Suprapubic skin (tissue), 4 donors: ENCODE results near the gene SHC3. TPM values are rescaled to one million over a fixed set of nuclear protein-coding genes. Genes with fewer than 3 reads are reported as not detected.
A peak's percentile ranks its signal among the peaks of the same experiment; 100 is the strongest.

Source experiments
- DNase-seq, 2 donors: peaks; one replicate each; pipeline ENCODE4 v3.0.0-alpha.2; 2019; ENCODE audit warnings: low spot score in 2 of 2
- H3K27ac ChIP-seq: fragments of 200-600 bp; sonication (generic); one replicate; pipeline ENCODE4 v1.5.1; 2019
- H3K27me3 ChIP-seq: fragments of 200-600 bp; sonication (generic); one replicate; pipeline ENCODE4 v1.5.1; 2019
- H3K36me3 ChIP-seq: fragments of 200-600 bp; sonication (generic); one replicate; pipeline ENCODE4 v1.5.1; 2019
- H3K4me1 ChIP-seq: fragments of 200-600 bp; sonication (generic); one replicate; pipeline ENCODE4 v1.5.1; 2019
- H3K4me3 ChIP-seq: fragments of 200-600 bp; sonication (generic); one replicate; pipeline ENCODE4 v1.5.1; 2019; ENCODE audit warnings: mild to moderate bottlenecking
- H3K9me3 ChIP-seq: fragments of 200-600 bp; sonication (generic); one replicate; pipeline ENCODE4 v1.5.1; 2019
- EP300 ChIP-seq: sonication (generic); formaldehyde crosslinking; IDR thresholded peaks from one replicate; pipeline ENCODE4 v1.6.1; 2017; ENCODE audit warnings: antibody characterized with exemption
- POLR2A ChIP-seq, 2 donors: fragments of 450-650 bp; IDR thresholded peaks; one replicate each; pipeline ENCODE4 v1.6.1; 2017; ENCODE audit warnings: antibody characterized with exemption in 2 of 2, mild to moderate bottlenecking in 2 of 2, moderate library complexity in 2 of 2
- POLR2AphosphoS5 ChIP-seq, 3 donors: sonication (generic); formaldehyde crosslinking; IDR thresholded peaks; one replicate each; pipeline ENCODE4 v1.6.1; 2017; ENCODE audit warnings: antibody characterized with exemption in 3 of 3
- WGBS: methylation state at CpG from one replicate; pipeline ENCODE4 v1.1.5; 2018; 5-methylcytosine and 5-hydroxymethylcytosine counted together
- total RNA-seq, 4 donors: library from RNA; depleted of rRNA; stranded (reverse); fragments of >200 nt; gene quantifications; one replicate each; pipeline ENCODE4 v1.1.0, GENCODE V29; 2016
- TF ChIP-seq, protein P1 (sequence below), 2 donors: fragments of 200-600 bp in 1 of 2; fragments of 450-650 bp in 1 of 2; sonication (generic) in 1 of 2; IDR thresholded peaks; one replicate each; pipeline ENCODE4 v1.5.1; 2016 to 2019; ENCODE audit warnings: antibody characterized with exemption in 2 of 2, mild to moderate bottlenecking in 1 of 2, moderate library complexity in 1 of 2

The SHC3 gene
- total RNA-seq, 4 donors from 2014 or later = 1.7 to 6.0 (median 3.2) TPM

DNA sequence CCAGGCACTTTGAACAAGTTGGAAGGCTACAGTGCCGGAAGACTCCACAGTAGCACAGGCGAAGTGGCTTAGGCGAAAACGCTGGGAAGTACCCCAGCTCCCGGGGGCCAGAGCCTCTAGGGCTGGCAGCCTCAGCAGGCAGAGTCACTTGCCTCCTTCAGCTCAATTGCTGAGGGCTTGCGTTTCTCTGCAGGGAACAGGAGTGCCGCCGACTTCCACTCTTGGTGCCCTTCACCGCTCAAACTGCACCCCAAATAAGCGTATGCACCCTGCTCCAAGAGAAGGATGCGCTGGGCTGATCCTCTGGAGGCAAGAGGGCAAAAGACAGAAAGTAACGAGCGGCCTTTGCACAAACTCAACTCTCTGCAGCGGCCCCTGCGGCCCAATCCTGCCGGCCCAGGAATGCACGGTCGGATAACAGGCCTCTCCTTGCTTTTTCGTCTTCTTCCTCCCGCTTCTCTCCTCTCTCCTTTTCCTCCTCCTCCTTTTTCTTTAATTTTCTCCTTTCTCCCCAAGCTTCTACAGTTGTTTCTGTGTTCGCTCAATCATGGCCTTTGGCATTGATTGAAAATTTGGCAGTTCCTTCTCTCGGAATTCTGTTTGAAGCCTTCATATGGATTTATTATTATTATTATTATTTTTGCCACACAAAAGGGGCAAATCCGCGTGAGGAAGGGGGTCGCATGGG, 188.4 kb downstream of the SHC3 start:
- peaks cover 22% of the 10 kb centered on the region for H3K27me3 ChIP-seq
- no peak overlapping the region for H3K4me3 ChIP-seq
- no peaks in the 10 kb centered on the region for H3K36me3 ChIP-seq
- peaks cover 47% of the 10 kb centered on the region for H3K4me1 ChIP-seq
- TF ChIP-seq EP300 = no peak
- no peak for DNase-seq
- H3K9me3 ChIP-seq = no peaks in the 10 kb centered on the region
- 89% methylated on average over 23 of the region's 25 CpGs for WGBS
- H3K27ac ChIP-seq = no peak overlapping the region

DNA sequence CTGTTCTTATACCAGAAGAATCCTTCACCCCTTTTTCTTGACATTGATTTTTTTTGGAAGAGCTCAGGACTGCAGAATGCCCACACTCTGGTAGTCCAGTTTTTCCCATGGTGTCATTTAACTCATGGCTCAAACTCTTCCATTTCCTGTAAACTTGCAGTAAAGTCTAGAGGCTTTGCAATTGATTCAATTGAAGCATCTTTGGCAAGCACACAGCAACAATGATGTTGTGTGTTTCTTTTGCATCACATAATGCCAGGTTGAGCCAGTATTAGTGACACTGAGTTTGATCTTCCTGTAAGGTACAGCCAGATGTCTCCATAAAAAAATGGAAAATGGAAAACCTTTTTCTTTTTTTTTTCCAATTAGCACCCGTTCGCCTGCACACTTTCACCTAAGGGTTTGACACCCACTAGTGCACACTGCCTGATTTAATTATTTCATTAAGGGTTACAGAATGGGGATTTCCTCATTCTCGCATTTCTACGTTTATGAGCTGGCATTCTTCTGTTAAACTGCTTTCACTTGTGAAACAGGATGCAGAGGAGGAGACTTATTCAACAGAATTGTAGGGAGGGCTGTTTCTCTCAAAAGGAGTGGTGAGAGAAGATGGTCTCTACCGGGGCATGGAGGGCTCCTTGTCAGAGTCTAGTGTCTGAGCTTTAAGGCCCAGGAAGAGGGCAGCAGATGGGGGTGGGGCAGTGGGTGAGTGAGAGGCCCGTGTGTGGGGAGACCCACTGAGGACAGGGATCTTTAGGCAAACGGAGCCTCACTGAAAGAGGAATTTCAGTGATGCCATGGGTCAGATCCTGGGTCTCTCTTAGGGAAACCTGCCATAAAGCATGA, 189.6 kb downstream of the SHC3 start:
- WGBS = 18% methylated on average over 7 of the region's 7 CpGs

DNA sequence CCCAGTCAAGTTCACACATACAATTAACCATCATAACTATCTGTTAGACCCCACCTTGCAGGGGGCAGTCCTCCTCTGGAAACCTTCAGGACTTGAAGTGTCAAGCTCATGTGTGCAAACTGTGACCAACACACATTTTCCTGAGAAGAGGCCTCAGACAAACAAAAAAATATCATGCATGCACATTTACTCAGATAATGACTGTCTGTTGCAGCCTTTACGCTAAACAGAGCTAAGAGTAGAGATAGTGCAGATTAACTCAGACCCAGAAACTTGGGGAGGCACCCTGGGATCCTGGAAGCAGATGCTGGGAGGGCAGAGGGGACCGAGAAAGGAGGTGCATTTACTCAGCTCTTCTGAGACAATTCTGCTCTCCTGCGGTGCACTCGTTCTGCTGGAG, 191.0 kb downstream of the SHC3 start:
- TF ChIP-seq EP300 (no peak), POLR2AphosphoS5 (IDR thresholded peaks at IDR 0.05) (no peak), POLR2A (IDR thresholded peaks at IDR 0.05) (no peak)
- TF ChIP-seq, protein P1, sequence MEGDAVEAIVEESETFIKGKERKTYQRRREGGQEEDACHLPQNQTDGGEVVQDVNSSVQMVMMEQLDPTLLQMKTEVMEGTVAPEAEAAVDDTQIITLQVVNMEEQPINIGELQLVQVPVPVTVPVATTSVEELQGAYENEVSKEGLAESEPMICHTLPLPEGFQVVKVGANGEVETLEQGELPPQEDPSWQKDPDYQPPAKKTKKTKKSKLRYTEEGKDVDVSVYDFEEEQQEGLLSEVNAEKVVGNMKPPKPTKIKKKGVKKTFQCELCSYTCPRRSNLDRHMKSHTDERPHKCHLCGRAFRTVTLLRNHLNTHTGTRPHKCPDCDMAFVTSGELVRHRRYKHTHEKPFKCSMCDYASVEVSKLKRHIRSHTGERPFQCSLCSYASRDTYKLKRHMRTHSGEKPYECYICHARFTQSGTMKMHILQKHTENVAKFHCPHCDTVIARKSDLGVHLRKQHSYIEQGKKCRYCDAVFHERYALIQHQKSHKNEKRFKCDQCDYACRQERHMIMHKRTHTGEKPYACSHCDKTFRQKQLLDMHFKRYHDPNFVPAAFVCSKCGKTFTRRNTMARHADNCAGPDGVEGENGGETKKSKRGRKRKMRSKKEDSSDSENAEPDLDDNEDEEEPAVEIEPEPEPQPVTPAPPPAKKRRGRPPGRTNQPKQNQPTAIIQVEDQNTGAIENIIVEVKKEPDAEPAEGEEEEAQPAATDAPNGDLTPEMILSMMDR (IDR thresholded peaks at IDR 0.05) = no peak
- no peak for DNase-seq
- Histone ChIP-seq H3K27me3 (peaks cover 20% of the 10 kb centered on the region), H3K27ac (no peak overlapping the region), H3K9me3 (no peaks in the 10 kb centered on the region), H3K4me1 (peaks cover 52% of the 10 kb centered on the region), H3K36me3 (no peaks in the 10 kb centered on the region), H3K4me3 (no peak overlapping the region)
- 82% methylated on average over 4 of the region's 4 CpGs for WGBS

More for the DNA sequence above, 189.6 kb downstream of the SHC3 start:
- H3K4me1 ChIP-seq = peaks cover 49% of the 10 kb centered on the region
- TF ChIP-seq POLR2A (IDR thresholded peaks at IDR 0.05) (no peak), EP300 (no peak)
- TF ChIP-seq, protein P1 (IDR thresholded peaks at IDR 0.05) = no peak
- H3K36me3 ChIP-seq = no peaks in the 10 kb centered on the region
- H3K4me3 ChIP-seq = no peak overlapping the region
- H3K9me3 ChIP-seq = no peaks in the 10 kb centered on the region
- H3K27ac ChIP-seq = peak overlapping the region; percentile 19
- DNase-seq = no peak
- peaks cover 22% of the 10 kb centered on the region for H3K27me3 ChIP-seq

DNA sequence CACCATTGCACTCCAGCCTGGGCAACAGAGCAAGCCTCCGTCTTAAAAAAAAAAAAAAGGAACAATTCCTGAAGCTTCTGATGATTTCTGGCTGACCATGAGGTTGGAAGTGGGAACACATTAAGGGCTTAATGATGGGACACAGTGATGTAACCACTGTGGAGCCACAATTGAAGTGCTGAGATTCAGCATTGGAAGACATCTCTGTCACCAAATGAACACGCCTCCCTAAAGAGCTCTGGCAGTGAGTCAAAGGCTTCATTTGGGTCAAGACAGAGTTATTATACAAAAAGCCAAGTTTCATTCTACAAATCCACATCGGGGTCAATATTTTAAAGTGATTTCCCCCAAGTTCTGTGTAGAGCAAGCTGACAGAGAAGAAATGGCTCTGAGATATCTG, 191.8 kb downstream of the SHC3 start:
- DNase-seq = no peak
- TF ChIP-seq EP300 (no peak), POLR2AphosphoS5 (IDR thresholded peaks at IDR 0.05) (no peak), POLR2A (IDR thresholded peaks at IDR 0.05) (no peak)
- TF ChIP-seq, protein P1 (IDR thresholded peaks at IDR 0.05) = no peak
- peaks cover 43% of the 10 kb centered on the region for H3K4me1 ChIP-seq

DNA sequence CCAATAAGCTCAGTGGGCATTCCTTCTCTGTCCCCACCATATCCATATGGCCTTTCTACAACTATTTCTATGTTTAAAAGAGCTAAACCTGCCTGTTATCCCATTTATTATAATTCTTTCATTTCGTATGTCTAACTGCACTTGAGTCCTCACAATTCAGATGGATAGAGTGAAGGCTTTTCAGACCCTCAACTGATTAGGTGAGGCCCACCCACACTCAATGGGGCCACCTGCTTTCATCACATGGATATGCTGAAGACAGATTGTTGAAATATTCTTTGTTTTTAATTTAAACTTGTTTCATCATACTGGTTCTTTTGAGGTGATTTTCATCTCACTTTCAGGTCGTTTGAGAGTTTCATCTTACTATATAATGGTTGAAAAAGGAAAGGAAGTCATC, 193.0 kb downstream of the SHC3 start:
- TF ChIP-seq POLR2AphosphoS5 (IDR thresholded peaks at IDR 0.05) (no peak), EP300 (no peak), POLR2A (IDR thresholded peaks at IDR 0.05) (no peak)
- TF ChIP-seq, protein P1 (IDR thresholded peaks at IDR 0.05) = no peak
- peak overlapping the region; percentile 39 for H3K27ac ChIP-seq
- H3K4me3 ChIP-seq = no peak overlapping the region
- DNase-seq = no peak
- peaks cover 36% of the 10 kb centered on the region for H3K4me1 ChIP-seq
- no peaks in the 10 kb centered on the region for H3K9me3 ChIP-seq
- H3K36me3 ChIP-seq = no peaks in the 10 kb centered on the region
- peaks cover under 1% of the 10 kb centered on the region for H3K27me3 ChIP-seq
- WGBS = 79% methylated on average over 2 of the region's 2 CpGs

More for the DNA sequence above, 191.8 kb downstream of the SHC3 start:
- peaks cover 12% of the 10 kb centered on the region for H3K27me3 ChIP-seq
- WGBS = 80% methylated on average over 3 of the region's 3 CpGs
- no peak overlapping the region for H3K27ac ChIP-seq
- no peaks in the 10 kb centered on the region for H3K9me3 ChIP-seq
- no peak overlapping the region for H3K4me3 ChIP-seq
- H3K36me3 ChIP-seq = no peaks in the 10 kb centered on the region
